ENCODE data around the gene ADARB1. TPM values are rescaled to one million over a fixed set of nuclear protein-coding genes. Genes with fewer than 3 reads are reported as not detected.
A peak's percentile ranks its signal among the peaks of the same experiment; 100 is the strongest.

The ADARB1 gene
- total and polyA plus RNA-seq, 4 donors: 54.7 to 224 (median 90.6) TPM

- ATAC-seq (ENCODE audit: low FRiP score) (no peak), DNase-seq (no peak)
- Histone ChIP-seq H3K4me1 (ENCODE audit: control insufficient read depth in 1 of 2, insufficient read depth in 2 of 2, low read length in 2 of 2) (peaks cover 2 to 8% of the 10 kb centered on the region in 2 donors), H3K27ac (ENCODE audit: low read depth in 1 of 2, low read length in 2 of 2) (no peak overlapping the region), H3K27me3 (ENCODE audit: control insufficient read depth in 1 of 2, insufficient read depth in 2 of 2, low read length in 1 of 2) (no peaks in the 10 kb centered on the region), H3K4me3 (ENCODE audit: low read length in 2 of 2) (no peak overlapping the region), H3K36me3 (ENCODE audit: control insufficient read depth in 1 of 2, insufficient read depth in 2 of 2, low read length in 1 of 2) (no peaks in the 10 kb centered on the region), H3K9me3 (ENCODE audit: control insufficient read depth, low read length) (no peaks in the 10 kb centered on the region)
- 70 to 72% methylated on average over 4 of the region's 4 CpGs for WGBS, 2 donors
- intact Hi-C loops (cut with DNase I): no loop called here
Measured at GRCh38 chr21:45098867-45099266, 24.5 kb downstream of the ADARB1 start.

DNA sequence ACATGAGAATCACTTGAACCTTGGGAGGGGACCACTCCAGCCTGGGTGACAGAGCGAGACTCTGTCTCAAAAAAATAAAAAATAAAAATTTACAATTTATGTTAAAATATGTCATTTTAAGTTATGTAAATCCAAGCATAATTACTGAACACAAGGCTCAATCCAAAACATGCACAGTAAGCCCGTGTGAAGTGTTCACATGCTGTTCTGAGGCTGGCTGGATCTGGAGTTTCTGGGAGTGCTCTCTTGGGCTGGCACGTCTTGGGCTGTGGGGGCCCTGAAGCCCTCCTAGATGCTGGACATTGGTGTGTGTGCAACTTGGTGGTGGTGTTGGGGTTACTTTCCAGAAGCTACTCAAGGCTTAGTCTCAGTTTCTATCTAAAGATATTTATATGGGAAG lies 25.2 kb downstream of the ADARB1 start:
- H3K4me1 ChIP-seq (ENCODE audit: control insufficient read depth in 1 of 2, insufficient read depth in 2 of 2, low read length in 2 of 2): peaks cover 7 to 8% of the 10 kb centered on the region in 2 donors
- H3K27ac ChIP-seq (ENCODE audit: low read depth in 1 of 2, low read length in 2 of 2): no peak overlapping the region
- ATAC-seq (ENCODE audit: low FRiP score): no peak
- WGBS, 2 donors: 32 to 38% methylated on average over 3 of the region's 3 CpGs
- no peaks in the 10 kb centered on the region for H3K36me3 ChIP-seq (ENCODE audit: control insufficient read depth in 1 of 2, insufficient read depth in 2 of 2, low read length in 1 of 2)
- no peaks in the 10 kb centered on the region for H3K9me3 ChIP-seq (ENCODE audit: control insufficient read depth, low read length)
- DNase-seq: no peak
- intact Hi-C loops (cut with DNase I): no loop called here
- H3K4me3 ChIP-seq (ENCODE audit: low read length in 2 of 2): no peak overlapping the region
- no peaks in the 10 kb centered on the region for H3K27me3 ChIP-seq (ENCODE audit: control insufficient read depth in 1 of 2, insufficient read depth in 2 of 2, low read length in 1 of 2)

GRCh38 chr21:45100866-45101265 lies 26.5 kb downstream of the ADARB1 start:
- Histone ChIP-seq H3K36me3 (ENCODE audit: control insufficient read depth in 1 of 2, insufficient read depth in 2 of 2, low read length in 1 of 2) (no peaks in the 10 kb centered on the region), H3K27me3 (ENCODE audit: control insufficient read depth in 1 of 2, insufficient read depth in 2 of 2, low read length in 1 of 2) (no peaks in the 10 kb centered on the region), H3K27ac (ENCODE audit: low read depth in 1 of 2, low read length in 2 of 2) (no peak overlapping the region), H3K9me3 (ENCODE audit: control insufficient read depth, low read length) (no peaks in the 10 kb centered on the region), H3K4me3 (ENCODE audit: low read length in 2 of 2) (no peak overlapping the region), H3K4me1 (ENCODE audit: control insufficient read depth in 1 of 2, insufficient read depth in 2 of 2, low read length in 2 of 2) (peaks cover 7 to 8% of the 10 kb centered on the region in 2 donors)
- 91 to 95% methylated on average over 37 to 40 of the region's 40 CpGs for WGBS, 2 donors
- intact Hi-C loops (cut with DNase I): no loop called here
- ATAC-seq (ENCODE audit: low FRiP score) (no peak), DNase-seq (peak in 1 of 2 donors; percentile 71)

- intact Hi-C loops (cut with DNase I): no loop called here
- ATAC-seq (ENCODE audit: low FRiP score) (peak; percentile 26), DNase-seq (no peak)
- H3K9me3 ChIP-seq (ENCODE audit: control insufficient read depth, low read length): no peaks in the 10 kb centered on the region
- peaks cover 7 to 10% of the 10 kb centered on the region in 2 donors for H3K4me1 ChIP-seq (ENCODE audit: control insufficient read depth in 1 of 2, insufficient read depth in 2 of 2, low read length in 2 of 2)
- 43 to 48% methylated on average over 2 of the region's 2 CpGs for WGBS, 2 donors
- H3K27me3 ChIP-seq (ENCODE audit: control insufficient read depth in 1 of 2, insufficient read depth in 2 of 2, low read length in 1 of 2): no peaks in the 10 kb centered on the region
- peak overlapping the region in 1 of 2 donors; percentile 43 for H3K27ac ChIP-seq (ENCODE audit: low read depth in 1 of 2, low read length in 2 of 2)
- no peaks in the 10 kb centered on the region for H3K36me3 ChIP-seq (ENCODE audit: control insufficient read depth in 1 of 2, insufficient read depth in 2 of 2, low read length in 1 of 2)
- H3K4me3 ChIP-seq (ENCODE audit: low read length in 2 of 2): no peak overlapping the region
Measured at GRCh38 chr21:45102391-45102932, 28.1 kb downstream of the ADARB1 start.

- Histone ChIP-seq H3K9me3 (ENCODE audit: control insufficient read depth, low read length) (no peaks in the 10 kb centered on the region), H3K36me3 (ENCODE audit: control insufficient read depth in 1 of 2, insufficient read depth in 2 of 2, low read length in 1 of 2) (no peaks in the 10 kb centered on the region), H3K4me3 (ENCODE audit: low read length in 2 of 2) (no peak overlapping the region), H3K4me1 (ENCODE audit: control insufficient read depth in 1 of 2, insufficient read depth in 2 of 2, low read length in 2 of 2) (peaks cover 7 to 10% of the 10 kb centered on the region in 2 donors), H3K27ac (ENCODE audit: low read depth in 1 of 2, low read length in 2 of 2) (peak overlapping the region; percentile 34 to 50), H3K27me3 (ENCODE audit: control insufficient read depth in 1 of 2, insufficient read depth in 2 of 2, low read length in 1 of 2) (no peaks in the 10 kb centered on the region)
- no peak for DNase-seq
- intact Hi-C loops (cut with DNase I): no loop called here
- no peak for ATAC-seq (ENCODE audit: low FRiP score)
- 69 to 73% methylated on average over 9 of the region's 9 CpGs for WGBS, 2 donors
Measured at GRCh38 chr21:45103971-45104520, 29.7 kb downstream of the ADARB1 start.

DNA sequence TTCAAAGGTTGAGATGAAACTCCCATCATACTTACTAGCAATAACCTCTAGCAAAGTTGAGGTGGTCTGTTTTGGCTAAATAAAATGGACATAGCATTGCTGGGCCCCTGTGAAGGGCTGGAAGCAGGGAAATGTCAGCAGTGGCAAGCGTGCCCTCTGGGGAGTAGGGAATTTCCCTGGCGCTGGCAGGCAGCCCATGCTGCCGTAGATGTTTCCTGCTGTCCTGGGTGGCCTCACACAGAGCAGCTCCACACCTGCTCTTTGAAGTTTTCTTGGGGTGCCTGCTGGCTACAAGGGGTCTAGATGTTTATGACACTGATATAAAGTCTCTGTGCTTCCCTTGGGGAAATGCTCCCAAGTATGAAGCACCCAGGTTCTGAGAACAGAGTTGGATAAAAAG lies 30.2 kb downstream of the ADARB1 start:
- Histone ChIP-seq H3K36me3 (ENCODE audit: control insufficient read depth in 1 of 2, insufficient read depth in 2 of 2, low read length in 1 of 2) (no peaks in the 10 kb centered on the region), H3K9me3 (ENCODE audit: control insufficient read depth, low read length) (no peaks in the 10 kb centered on the region), H3K27ac (ENCODE audit: low read depth in 1 of 2, low read length in 2 of 2) (peak overlapping the region in 1 of 2 donors; percentile 34), H3K27me3 (ENCODE audit: control insufficient read depth in 1 of 2, insufficient read depth in 2 of 2, low read length in 1 of 2) (no peaks in the 10 kb centered on the region), H3K4me3 (ENCODE audit: low read length in 2 of 2) (no peak overlapping the region), H3K4me1 (ENCODE audit: control insufficient read depth in 1 of 2, insufficient read depth in 2 of 2, low read length in 2 of 2) (peaks cover 7 to 10% of the 10 kb centered on the region in 2 donors)
- no peak for ATAC-seq (ENCODE audit: low FRiP score)
- 5 to 8% methylated on average over 3 of the region's 3 CpGs for WGBS, 2 donors
- intact Hi-C loops (cut with DNase I): no loop called here
- DNase-seq: peak in 1 of 2 donors; percentile 87

DNA sequence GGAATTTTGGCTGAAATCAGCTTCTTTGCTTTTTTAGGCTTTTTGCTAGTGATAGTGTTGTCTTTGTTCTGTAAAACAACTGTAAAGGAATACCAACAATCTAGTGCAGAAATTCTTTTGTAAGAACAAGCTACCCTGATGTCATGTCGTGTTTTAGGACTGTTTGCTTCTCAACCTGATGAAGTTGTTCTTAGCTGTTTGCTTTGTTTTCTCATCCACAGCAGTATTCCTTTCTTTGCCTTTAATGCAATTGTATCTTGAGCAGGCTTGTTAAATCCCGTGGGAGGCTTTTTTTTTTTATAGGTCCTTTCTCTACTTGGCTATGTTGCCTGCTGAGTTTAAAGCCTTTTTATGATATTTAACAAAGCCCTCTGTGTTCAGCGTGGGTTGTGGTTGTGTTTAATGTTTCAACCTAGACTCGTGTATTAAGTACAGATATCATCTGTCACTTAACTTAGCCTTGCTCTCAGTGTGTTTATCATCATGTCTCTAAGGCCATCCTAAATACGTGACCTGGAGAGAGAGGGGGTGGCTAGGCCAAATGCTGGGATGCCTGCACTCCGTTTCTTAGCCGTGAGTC lies 31.6 kb downstream of the ADARB1 start:
- no peak for DNase-seq
- 5 to 10% methylated on average over 7 of the region's 7 CpGs for WGBS, 2 donors
- H3K4me1 ChIP-seq (ENCODE audit: control insufficient read depth in 1 of 2, insufficient read depth in 2 of 2, low read length in 2 of 2): peaks cover 9 to 10% of the 10 kb centered on the region in 2 donors

GRCh38 chr21:45108034-45108790 lies 33.8 kb downstream of the ADARB1 start:
- DNase-seq: no peak
- Histone ChIP-seq H3K4me1 (ENCODE audit: control insufficient read depth in 1 of 2, insufficient read depth in 2 of 2, low read length in 2 of 2) (peaks cover 3 to 7% of the 10 kb centered on the region in 2 donors), H3K27ac (ENCODE audit: low read depth in 1 of 2, low read length in 2 of 2) (no peak overlapping the region), H3K9me3 (ENCODE audit: control insufficient read depth, low read length) (no peaks in the 10 kb centered on the region), H3K27me3 (ENCODE audit: control insufficient read depth in 1 of 2, insufficient read depth in 2 of 2, low read length in 1 of 2) (no peaks in the 10 kb centered on the region), H3K36me3 (ENCODE audit: control insufficient read depth in 1 of 2, insufficient read depth in 2 of 2, low read length in 1 of 2) (no peaks in the 10 kb centered on the region), H3K4me3 (ENCODE audit: low read length in 2 of 2) (no peak overlapping the region)
- no peak for ATAC-seq (ENCODE audit: low FRiP score)
- intact Hi-C loops (cut with DNase I): no loop called here
- 96 to 97% methylated on average over 6 of the region's 6 CpGs for WGBS, 2 donors

More for the DNA sequence above, 31.6 kb downstream of the ADARB1 start:
- no peak for ATAC-seq (ENCODE audit: low FRiP score)
- H3K4me3 ChIP-seq (ENCODE audit: low read length in 2 of 2): no peak overlapping the region
- intact Hi-C loops (cut with DNase I): no loop called here
- H3K36me3 ChIP-seq (ENCODE audit: control insufficient read depth in 1 of 2, insufficient read depth in 2 of 2, low read length in 1 of 2): no peaks in the 10 kb centered on the region
- no peaks in the 10 kb centered on the region for H3K9me3 ChIP-seq (ENCODE audit: control insufficient read depth, low read length)
- H3K27ac ChIP-seq (ENCODE audit: low read depth in 1 of 2, low read length in 2 of 2): peak overlapping the region; percentile 4 to 9
- no peaks in the 10 kb centered on the region for H3K27me3 ChIP-seq (ENCODE audit: control insufficient read depth in 1 of 2, insufficient read depth in 2 of 2, low read length in 1 of 2)
